K562 (cell line): ENCODE measurements around the gene PCYT1A. TPM values are rescaled to one million over a fixed set of nuclear protein-coding genes. Genes with fewer than 3 reads are reported as not detected.
A peak's percentile ranks its signal among the peaks of the same experiment; 100 is the strongest.

Experiments used
- ATAC-seq: fragments of 200-7000 bp; cut with Tn5 transposase; 3 replicates; pipeline ENCODE4 v1.9.1; 2020; ENCODE audit warnings: moderate library complexity
- BruUV-seq: library from RNA; stranded (reverse); fragments of 400-500 nt; replicated peaks from 2 replicates; lab custom pipeline; 2021; lab: Mats Ljungman, UMichigan
- CTCF ChIA-PET: fragments of 300-600 bp; formaldehyde crosslinking; extraction: SDS; loops from one replicate; lab custom pipeline; 2021; ENCODE audit warnings: low intra/inter-chr PET ratio; lab: Yijun Ruan, JAX
- POLR2A ChIA-PET: fragments of 300-600, 350-650 bp; sonication (Branson Sonifier 250); formaldehyde crosslinking; extraction: SDS; loops from one replicate; lab custom pipeline; 2021; ENCODE audit warnings: antibody characterized with exemption, inconsistent platforms; lab: Yijun Ruan, JAX
- DNase-seq, 4 experiments: peaks; one replicate each; pipeline versions ENCODE4 v3.0.0 to v3.0.0-alpha.2; 2011 to 2018; ENCODE audit warnings: low spot score in 3 of 4, mixed read lengths in 3 of 4; ENCODE audit errors: extremely low read depth in 1 of 4
- FAIRE-seq: peaks from 2 replicates; lab custom pipeline; 2011; peaks lifted over from hg19 to GRCh38; lab: Jason Lieb, UNC
- H2AFZ ChIP-seq: 2 replicates; pipeline ENCODE4 v1.6.0; 2011; ENCODE audit warnings: low read depth, low read length, control low read depth, inconsistent platforms
- H3K27ac ChIP-seq: fragments of 200-600 bp; 3 replicates; pipeline ENCODE4 v1.8.0; 2011; ENCODE audit warnings: low read depth, mild to moderate bottlenecking, control low read depth, inconsistent platforms, low read length, moderate library complexity, mixed read lengths; ENCODE audit errors: extremely low read depth
- H3K27me3 ChIP-seq, 2 experiments: fragments of 300-600 bp in 1 of 2; 2 replicates in 1 of 2; 3 replicates in 1 of 2; pipeline versions ENCODE4 v1.6.0 to v1.8.0; 2011; ENCODE audit warnings: inconsistent platforms in 2 of 2, low read length in 2 of 2, mild to moderate bottlenecking in 1 of 2, mixed read lengths in 1 of 2, moderate library complexity in 1 of 2; ENCODE audit not compliant: control insufficient read depth in 2 of 2, insufficient read depth in 2 of 2
- H3K36me3 ChIP-seq: fragments of 300-600 bp; 3 replicates; pipeline ENCODE4 v1.8.0; 2011; ENCODE audit warnings: mild to moderate bottlenecking, low read length, inconsistent platforms; ENCODE audit not compliant: control insufficient read depth, insufficient read depth
- H3K4me1 ChIP-seq, 2 experiments: fragments of 200-600 bp in 1 of 2; replicated peaks in 1 of 2; 2 replicates in 1 of 2; 3 replicates in 1 of 2; pipeline versions ENCODE4 v1.5.1 to v1.8.0; 2011; ENCODE audit warnings: inconsistent platforms in 2 of 2, low read length in 2 of 2, mild to moderate bottlenecking in 1 of 2, mixed read lengths in 1 of 2, moderate library complexity in 1 of 2; ENCODE audit not compliant: control insufficient read depth in 2 of 2, insufficient read depth in 2 of 2
- H3K4me2 ChIP-seq: 2 replicates; pipeline ENCODE4 v1.6.1; 2011; ENCODE audit warnings: low read length, control low read depth, inconsistent platforms, mixed read lengths; ENCODE audit not compliant: insufficient read depth
- H3K4me3 ChIP-seq: fragments of 200-600 bp; sonication (generic), shearing (Covaris generic); 2 replicates; pipeline ENCODE4 v1.5.1; 2016; ENCODE audit warnings: control low read depth, inconsistent platforms
- H3K79me2 ChIP-seq: fragments of 200-600 bp; 3 replicates; pipeline ENCODE4 v1.8.0; 2011; ENCODE audit warnings: low read length, inconsistent platforms; ENCODE audit not compliant: control insufficient read depth, insufficient read depth
- H3K9ac ChIP-seq, 2 experiments: 2 replicates each; pipeline versions ENCODE4 v1.6.0 to v1.6.1; 2011; ENCODE audit warnings: low read depth in 2 of 2, low read length in 2 of 2, control low read depth in 1 of 2, inconsistent platforms in 1 of 2, mild to moderate bottlenecking in 1 of 2, mixed read lengths in 1 of 2; ENCODE audit not compliant: insufficient read depth in 1 of 2
- H3K9me1 ChIP-seq: one replicate; pipeline ENCODE4 v1.6.0; 2011; ENCODE audit warnings: inconsistent platforms, mild to moderate bottlenecking, low read length, moderate library complexity; ENCODE audit not compliant: control insufficient read depth, insufficient read depth
- H3K9me3 ChIP-seq: replicated peaks from 2 replicates; pipeline ENCODE4 v1.5.1; 2011; ENCODE audit warnings: low read depth, low read length, inconsistent platforms; ENCODE audit not compliant: control insufficient read depth, insufficient read depth
- H4K20me1 ChIP-seq: replicated peaks from 2 replicates; pipeline ENCODE4 v1.6.1; 2011; ENCODE audit warnings: low read length, inconsistent platforms, mixed read lengths; ENCODE audit not compliant: control insufficient read depth, insufficient read depth
- ATF4 ChIP-seq: fragments of 450-650 bp; formaldehyde crosslinking; IDR thresholded peaks from 2 replicates; pipeline ENCODE4 v1.4.0; 2022; ENCODE audit warnings: mild to moderate bottlenecking, moderate library complexity
- CBFA2T2 ChIP-seq: fragments of 450-650 bp; conservative IDR thresholded peaks from 2 replicates; pipeline ENCODE4 v1.6.1; 2017; ENCODE audit warnings: mild to moderate bottlenecking
- FOS ChIP-seq: IDR thresholded peaks from 3 replicates; pipeline ENCODE4 v1.6.1; 2011; ENCODE audit not compliant: insufficient read length; ENCODE audit errors: extremely low read depth
- NBN ChIP-seq: fragments of 450-650 bp; IDR thresholded peaks from 2 replicates; pipeline ENCODE4 v1.6.1; 2016; ENCODE audit warnings: low read depth, mild to moderate bottlenecking
- NR4A1 ChIP-seq, 2 experiments: fragments of 250-450 bp in 1 of 2; fragments of 450-650 bp in 1 of 2; sonication (Bioruptor Pico) in 1 of 2; IDR thresholded peaks; 2 replicates each; pipeline versions ENCODE4 v1.4.0 to v1.6.1; 2016 to 2020; ENCODE audit warnings: mild to moderate bottlenecking in 2 of 2, missing compliant biosample characterization in 1 of 2, missing genetic modification characterization in 1 of 2, moderate library complexity in 1 of 2
- SRSF1 ChIP-seq: fragments of 200-400 bp; formaldehyde crosslinking; IDR thresholded peaks from 2 replicates; pipeline ENCODE4 v1.6.1; 2017; ENCODE audit warnings: mild to moderate bottlenecking, low read depth, low read length, moderate library complexity
- STAT5B ChIP-seq: fragments of 250-450 bp; sonication (Bioruptor Pico); IDR thresholded peaks from 2 replicates; pipeline ENCODE4 v1.8.0; 2021; ENCODE audit warnings: mild to moderate bottlenecking, inconsistent platforms
- TEAD2 ChIP-seq: fragments of 450-650 bp; IDR thresholded peaks from 2 replicates; pipeline ENCODE4 v1.6.1; 2016; ENCODE audit warnings: missing genetic modification characterization, control low read depth, missing compliant biosample characterization
- TSC22D4 ChIP-seq: fragments of 450-650 bp; IDR thresholded peaks from 2 replicates; pipeline ENCODE4 v1.6.1; 2016; ENCODE audit warnings: missing genetic modification characterization, missing biosample characterization, control low read depth
- ZBTB26 ChIP-seq: fragments of 450-650 bp; formaldehyde crosslinking; IDR thresholded peaks from 2 replicates; pipeline ENCODE4 v1.4.0; 2022; ENCODE audit warnings: missing genetic modification characterization
- ZNF184 ChIP-seq: sonication (generic); formaldehyde crosslinking; IDR thresholded peaks from 2 replicates; pipeline ENCODE4 v1.5.0; 2020; ENCODE audit warnings: missing genetic modification reagents
- ZNF3 ChIP-seq: fragments of 250-450 bp; sonication (Bioruptor Pico); IDR thresholded peaks from 2 replicates; pipeline ENCODE4 v1.5.0; 2021; ENCODE audit warnings: mild to moderate bottlenecking, moderate library complexity
- WGBS: fragments of 100-300 bp; shearing (Covaris generic); methylation state at CpG from one replicate; pipeline ENCODE4 v1.1.6; 2016; ENCODE audit warnings: low coverage, mixed read lengths; ENCODE audit not compliant: insufficient coverage; ENCODE audit errors: missing lambda C conversion rate; 5-methylcytosine and 5-hydroxymethylcytosine counted together
- in situ Hi-C: fragments of 300-500 bp; cut with MboI; formaldehyde crosslinking; loops from 4 replicates; pipeline ENCODE4 v1.15.0; 2018; ENCODE audit warnings: inconsistent platforms, mixed read lengths
- intact Hi-C: fragments of 100-400 bp; cut with micrococcal nuclease; formaldehyde crosslinking; loops from 2 replicates; pipeline ENCODE4 v1.14.2; 2022
- polyA plus RNA-seq, 8 experiments: library from polyadenylated mRNA; depleted of rRNA in 4 of 8; stranded (reverse) in 5 of 8; unstranded in 3 of 8; fragments of >200 nt; fragmentation: Nextera tagmentation in 2 of 8; fragmentation: Illumina TruSeq in 1 of 8; extraction: Ambion mirVana in 2 of 8; extraction: Trizol in 1 of 8; gene quantifications; 2 replicates each; pipeline versions ENCODE4 v1.2.1 to v1.2.3, GENCODE V29; 2011 to 2014; ENCODE audit warnings: inconsistent platforms in 1 of 8, missing spikeins in 1 of 8
- total RNA-seq, 7 experiments: library from RNA; depleted of rRNA in 6 of 7; stranded (reverse); fragments of >200 nt in 6 of 7; fragmentation: Illumina TruSeq in 2 of 7; extraction: Trizol in 2 of 7; gene quantifications; 2 replicates each; pipeline versions ENCODE4 v1.2.1 to v1.2.3, GENCODE V29; 2011 to 2021; ENCODE audit warnings: low replicate concordance in 1 of 7
- TF ChIP-seq, protein P1 (sequence below): fragments of 250-450 bp; sonication (Bioruptor Pico); IDR thresholded peaks from 2 replicates; pipeline ENCODE4 v1.8.0; 2022; ENCODE audit warnings: inconsistent platforms, mild to moderate bottlenecking, moderate library complexity, borderline replicate concordance
- TF ChIP-seq, protein P2 (sequence below): sonication (generic); formaldehyde crosslinking; IDR thresholded peaks from 2 replicates; pipeline ENCODE4 v1.8.1; 2022; ENCODE audit warnings: missing genetic modification reagents

PCYT1A gene
- total and polyA plus RNA-seq, 9 of the 15 experiments (the other 6 are each of a cell fraction or from before 2014, with no cell fraction given): 13.4 to 62.8 (median 49.4) TPM

DNA sequence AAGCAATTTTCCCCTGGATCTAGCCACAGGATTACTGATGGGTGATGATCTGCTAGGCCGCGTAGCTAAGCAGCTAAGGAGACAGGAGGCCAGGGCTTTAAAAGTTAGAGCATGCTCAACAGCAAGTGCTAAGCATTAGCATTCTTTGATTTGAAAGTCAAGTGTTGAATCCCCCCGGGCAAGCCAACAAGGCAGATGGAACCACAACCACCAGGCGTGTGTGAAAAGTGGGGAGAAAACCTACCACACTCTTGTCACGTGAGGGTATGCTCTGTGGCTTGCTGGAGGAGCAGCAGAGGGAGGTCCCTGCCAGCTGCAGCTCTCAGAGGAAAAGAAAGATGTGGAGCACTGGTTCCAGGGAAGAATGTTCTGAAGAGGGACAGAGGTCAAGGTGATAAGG, 50.3 kb downstream of the PCYT1A start (continued):
- TF ChIP-seq CBFA2T2: no peak
- TF ChIP-seq NBN: no peak
- TF ChIP-seq, protein P1, sequence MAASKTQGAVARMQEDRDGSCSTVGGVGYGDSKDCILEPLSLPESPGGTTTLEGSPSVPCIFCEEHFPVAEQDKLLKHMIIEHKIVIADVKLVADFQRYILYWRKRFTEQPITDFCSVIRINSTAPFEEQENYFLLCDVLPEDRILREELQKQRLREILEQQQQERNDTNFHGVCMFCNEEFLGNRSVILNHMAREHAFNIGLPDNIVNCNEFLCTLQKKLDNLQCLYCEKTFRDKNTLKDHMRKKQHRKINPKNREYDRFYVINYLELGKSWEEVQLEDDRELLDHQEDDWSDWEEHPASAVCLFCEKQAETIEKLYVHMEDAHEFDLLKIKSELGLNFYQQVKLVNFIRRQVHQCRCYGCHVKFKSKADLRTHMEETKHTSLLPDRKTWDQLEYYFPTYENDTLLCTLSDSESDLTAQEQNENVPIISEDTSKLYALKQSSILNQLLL: no peak
- no peak for TF ChIP-seq ATF4 (CRISPR knock-in tag)
- TF ChIP-seq STAT5B (CRISPR knock-in tag): no peak
- TF ChIP-seq, all 486 proteins: peak for 0

DNA sequence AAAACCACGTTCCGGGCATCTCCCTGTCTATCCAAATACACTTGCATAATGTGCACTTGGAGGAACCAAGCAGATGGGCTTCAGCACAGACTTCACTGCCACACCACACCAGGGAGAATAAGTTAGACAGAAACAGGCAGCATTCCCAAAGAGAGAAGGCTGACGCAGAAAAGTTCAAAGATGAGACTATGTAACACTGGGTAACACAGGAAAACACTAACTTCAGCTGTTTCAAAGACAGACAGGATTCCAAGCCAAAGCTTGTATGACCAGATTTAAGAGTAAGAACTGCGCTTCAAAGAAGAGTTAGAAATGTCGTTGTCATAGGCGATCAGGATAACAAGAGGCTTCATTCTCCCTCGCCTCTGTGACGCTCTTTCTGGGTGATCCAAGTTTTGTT, 51.3 kb downstream of the PCYT1A start:
- TF ChIP-seq TEAD2 (tag) (no peak), NR4A1 (CRISPR knock-in tag; IDR thresholded peaks at IDR 0.05) (no peak), NR4A1 (tag; IDR thresholded peaks at IDR 0.05) (no peak), FOS (no peak), SRSF1 (no peak), TSC22D4 (tag) (no peak), ZNF184 (CRISPR knock-in tag) (no peak), ZNF3 (CRISPR knock-in tag) (no peak), ZBTB26 (CRISPR knock-in tag) (no peak)
- TF ChIP-seq, protein P2, sequence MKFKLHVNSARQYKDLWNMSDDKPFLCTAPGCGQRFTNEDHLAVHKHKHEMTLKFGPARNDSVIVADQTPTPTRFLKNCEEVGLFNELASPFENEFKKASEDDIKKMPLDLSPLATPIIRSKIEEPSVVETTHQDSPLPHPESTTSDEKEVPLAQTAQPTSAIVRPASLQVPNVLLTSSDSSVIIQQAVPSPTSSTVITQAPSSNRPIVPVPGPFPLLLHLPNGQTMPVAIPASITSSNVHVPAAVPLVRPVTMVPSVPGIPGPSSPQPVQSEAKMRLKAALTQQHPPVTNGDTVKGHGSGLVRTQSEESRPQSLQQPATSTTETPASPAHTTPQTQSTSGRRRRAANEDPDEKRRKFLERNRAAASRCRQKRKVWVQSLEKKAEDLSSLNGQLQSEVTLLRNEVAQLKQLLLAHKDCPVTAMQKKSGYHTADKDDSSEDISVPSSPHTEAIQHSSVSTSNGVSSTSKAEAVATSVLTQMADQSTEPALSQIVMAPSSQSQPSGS: no peak
- no peaks in the 10 kb centered on the region for H3K27me3 ChIP-seq
- H4K20me1 ChIP-seq: no peaks in the 10 kb centered on the region
- peaks cover 0 to 9% of the 10 kb centered on the region in 2 experiments; a peak in 2 of 5 replicates for H3K4me1 ChIP-seq
- TSS peak; percentile 16 for BruUV-seq
- ATAC-seq (no peak; the same call in 2 of the 3 replicates), FAIRE-seq (no peak), DNase-seq (no peak)
- H3K27ac ChIP-seq: no peak overlapping the region
- no peaks in the 10 kb centered on the region for H3K79me2 ChIP-seq
- H3K9ac ChIP-seq: no peak overlapping the region
- ChIA-PET POLR2A (interaction anchor here (0.7 to 1.6 kb wide), 3 partner anchors 9 to 276 kb away, joined by 3 to 5 read pairs (median 4); partner anchors contain the start of gene DYNLT2B), CTCF (no interaction called here)
- H3K9me1 ChIP-seq: peaks cover 9% of the 10 kb centered on the region
- no peaks in the 10 kb centered on the region for H3K9me3 ChIP-seq
- H3K4me2 ChIP-seq: no peak overlapping the region
- H3K4me3 ChIP-seq: no peak overlapping the region
- in situ Hi-C loops: no loop called here
- H2AFZ ChIP-seq: no peak overlapping the region
- intact Hi-C loops: no loop called here
- 96% methylated on average over 8 of the region's 8 CpGs for WGBS
- H3K36me3 ChIP-seq: peaks cover 40% of the 10 kb centered on the region
